ENCODE data around the gene IVL.

IVL gene

DNA sequence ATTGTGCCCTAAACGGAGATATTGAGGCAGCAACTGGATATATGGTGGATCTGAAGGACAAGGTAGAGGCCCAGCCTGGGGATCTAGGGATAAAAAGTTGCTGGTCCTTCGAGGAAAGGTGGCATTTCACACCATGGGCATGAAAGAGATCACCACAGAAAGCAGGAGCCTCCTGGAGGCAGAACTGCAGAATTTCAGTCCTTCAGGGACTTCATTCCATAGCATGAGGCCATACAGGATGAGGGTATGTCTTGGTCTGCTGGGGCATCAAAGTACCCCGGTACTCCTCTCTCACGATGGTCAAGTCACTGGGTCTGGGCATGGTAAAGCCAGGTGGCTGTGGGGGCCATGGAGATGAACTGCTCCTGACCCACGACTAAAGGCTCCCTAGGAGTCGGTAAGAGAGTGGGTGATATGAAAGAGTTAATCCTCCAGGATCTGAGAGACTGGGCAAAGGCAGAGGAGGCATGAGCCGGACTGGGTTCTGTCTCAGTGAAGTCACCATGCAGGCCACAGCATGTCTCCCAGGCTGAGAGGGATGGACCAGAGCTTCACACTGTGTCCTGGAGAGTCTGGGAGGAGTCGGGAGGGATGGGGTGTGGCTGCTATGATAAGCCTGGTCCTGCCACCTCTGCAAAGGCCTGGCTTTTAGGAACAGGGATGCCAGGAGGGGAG lies 32.8 kb downstream of the IVL start:
- no peaks in the 10 kb centered on the region for H3K4me1 Mint-ChIP-seq (ENCODE audit: low read depth in 2 of 2)
- H3K27ac Mint-ChIP-seq, result no peak overlapping the region
- ATAC-seq (replicated peaks) (no peak), DNase-seq (no peak)
- no peak overlapping the region for H3K4me3 Mint-ChIP-seq
- peaks cover 0 to 1% of the 10 kb centered on the region in 2 donors for H3K9me3 Mint-ChIP-seq
- no peaks in the 10 kb centered on the region for H3K36me3 Mint-ChIP-seq (ENCODE audit: insufficient read depth)
- peaks cover 10 to 17% of the 10 kb centered on the region in 2 donors for H3K27me3 Mint-ChIP-seq

DNA sequence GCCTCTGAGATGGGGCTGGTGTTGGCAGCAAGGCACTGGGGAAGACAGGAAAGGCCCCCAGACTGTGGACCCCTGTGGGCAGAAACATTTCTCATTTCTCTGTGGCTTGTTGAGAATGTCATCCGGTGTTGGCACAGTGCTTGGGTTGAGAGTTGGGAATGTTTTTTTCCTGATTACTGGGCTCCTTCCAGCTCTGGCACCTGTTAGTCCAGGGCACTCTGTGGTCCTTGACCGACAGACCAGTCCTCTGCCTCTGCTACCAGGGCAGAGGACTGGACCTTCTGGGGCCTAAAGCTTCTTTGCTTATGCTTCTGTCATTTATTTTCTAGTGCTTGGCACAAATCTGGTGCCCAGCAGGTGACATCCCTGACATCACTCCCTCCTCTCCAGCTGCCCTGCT lies 33.8 kb downstream of the IVL start:
- H3K4me3 Mint-ChIP-seq, result no peak overlapping the region
- no peaks in the 10 kb centered on the region for H3K36me3 Mint-ChIP-seq (ENCODE audit: insufficient read depth)
- peaks cover 20 to 25% of the 10 kb centered on the region in 2 donors for H3K27me3 Mint-ChIP-seq
- no peak overlapping the region for H3K27ac Mint-ChIP-seq
- no peaks in the 10 kb centered on the region for H3K9me3 Mint-ChIP-seq
- DNase-seq, result no peak
- no peak for ATAC-seq (replicated peaks)
- H3K4me1 Mint-ChIP-seq (ENCODE audit: low read depth in 2 of 2), result no peaks in the 10 kb centered on the region

- H3K36me3 Mint-ChIP-seq (ENCODE audit: insufficient read depth), result no peaks in the 10 kb centered on the region
- H3K4me3 Mint-ChIP-seq, result no peak overlapping the region
- DNase-seq (no peak), ATAC-seq (replicated peaks) (no peak)
- peaks cover 29 to 34% of the 10 kb centered on the region in 2 donors for H3K27me3 Mint-ChIP-seq
- no peak overlapping the region for H3K27ac Mint-ChIP-seq
- no peaks in the 10 kb centered on the region for H3K9me3 Mint-ChIP-seq
- H3K4me1 Mint-ChIP-seq (ENCODE audit: low read depth in 2 of 2), result no peaks in the 10 kb centered on the region
Measured at GRCh38 chr1:152946248-152946647, 37.9 kb downstream of the IVL start.

DNA sequence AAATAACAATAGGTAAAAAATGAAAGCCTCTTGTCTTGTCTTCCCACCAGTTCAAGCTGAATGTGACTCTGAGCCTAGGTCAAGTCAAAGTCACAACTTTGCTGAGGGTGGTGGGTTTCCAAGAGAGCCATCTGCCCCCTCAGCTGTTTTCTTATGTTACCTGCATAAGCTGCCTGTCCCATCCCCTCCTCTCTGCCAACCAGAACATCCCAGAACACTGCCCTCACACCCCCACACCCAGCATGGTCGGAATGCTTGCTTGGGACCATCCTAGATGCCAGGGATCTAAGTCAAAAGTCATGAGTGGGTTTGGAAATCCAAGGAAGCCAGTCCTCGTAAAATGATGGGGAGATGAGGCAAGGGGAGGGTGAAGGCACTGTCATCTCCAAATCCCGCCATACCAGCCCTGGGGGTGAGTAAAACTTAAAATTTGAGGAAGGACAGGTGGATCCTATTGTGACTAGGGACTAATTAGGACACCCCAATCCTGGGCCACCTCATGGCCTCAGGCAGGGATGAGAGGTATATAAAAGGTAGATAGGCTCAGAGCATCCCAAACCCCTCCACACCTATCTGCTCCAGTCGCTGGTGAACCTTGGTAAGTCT lies 38.4 kb downstream of the IVL start, which contains the start of gene SPRR5:
Gene SPRR5, plus strand, starts transcription at position 556 of the 606 bp plus-strand sequence. CDS start 1,349 bp downstream, outside the sequence.
- H3K27me3 Mint-ChIP-seq, result peaks cover 29 to 36% of the 10 kb centered on the region in 2 donors
- DNase-seq (no peak), ATAC-seq (replicated peaks) (no peak)
- H3K27ac Mint-ChIP-seq, result no peak within 1 kb of the TSS
- no peak within 1 kb of the TSS for H3K4me3 Mint-ChIP-seq
- no peaks in the 10 kb centered on the region for H3K4me1 Mint-ChIP-seq (ENCODE audit: low read depth in 2 of 2)
- H3K9me3 Mint-ChIP-seq, result no peaks in the 10 kb centered on the region
- no peaks in the 10 kb centered on the region for H3K36me3 Mint-ChIP-seq (ENCODE audit: insufficient read depth)

DNA sequence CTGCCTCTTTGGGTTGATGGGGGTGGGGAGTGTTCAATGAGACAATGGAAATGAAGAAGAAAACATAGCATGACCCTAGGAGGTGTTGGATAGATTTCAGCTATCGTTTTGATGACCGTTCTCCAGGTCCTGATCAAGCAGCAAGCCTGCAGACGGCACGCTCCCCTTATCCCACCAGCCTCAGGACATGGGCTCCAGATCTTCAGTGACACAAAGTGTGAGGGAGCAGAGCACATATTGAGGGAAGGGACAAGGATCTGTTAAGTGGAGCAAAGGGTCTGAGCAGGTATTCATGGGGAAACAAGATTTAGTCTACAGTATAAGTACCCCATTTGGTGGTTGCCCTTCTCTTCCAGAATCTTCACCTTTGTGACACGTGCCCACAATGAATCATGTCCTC lies 43.4 kb downstream of the IVL start:
- Mint-ChIP-seq H3K4me3 (no peak overlapping the region), H3K4me1 (ENCODE audit: low read depth in 2 of 2) (no peaks in the 10 kb centered on the region)
- no peak for ATAC-seq (replicated peaks)

GRCh38 chr1:152953761-152954160 lies 45.4 kb downstream of the IVL start:
- H3K36me3 Mint-ChIP-seq (ENCODE audit: insufficient read depth), result no peaks in the 10 kb centered on the region
- peaks cover 38 to 43% of the 10 kb centered on the region in 2 donors for H3K27me3 Mint-ChIP-seq
- no peaks in the 10 kb centered on the region for H3K9me3 Mint-ChIP-seq
- no peak overlapping the region for H3K27ac Mint-ChIP-seq
- H3K4me1 Mint-ChIP-seq (ENCODE audit: low read depth in 2 of 2), result peaks cover 0 to under 1% of the 10 kb centered on the region in 2 donors
- ATAC-seq (replicated peaks) (no peak), DNase-seq (no peak)
- H3K4me3 Mint-ChIP-seq, result no peak overlapping the region

More for the DNA sequence above, 43.4 kb downstream of the IVL start:
- Mint-ChIP-seq H3K9me3 (no peaks in the 10 kb centered on the region), H3K27ac (no peak overlapping the region), H3K36me3 (ENCODE audit: insufficient read depth) (no peaks in the 10 kb centered on the region), H3K27me3 (peaks cover 42 to 51% of the 10 kb centered on the region in 2 donors)
- DNase-seq, result no peak

DNA sequence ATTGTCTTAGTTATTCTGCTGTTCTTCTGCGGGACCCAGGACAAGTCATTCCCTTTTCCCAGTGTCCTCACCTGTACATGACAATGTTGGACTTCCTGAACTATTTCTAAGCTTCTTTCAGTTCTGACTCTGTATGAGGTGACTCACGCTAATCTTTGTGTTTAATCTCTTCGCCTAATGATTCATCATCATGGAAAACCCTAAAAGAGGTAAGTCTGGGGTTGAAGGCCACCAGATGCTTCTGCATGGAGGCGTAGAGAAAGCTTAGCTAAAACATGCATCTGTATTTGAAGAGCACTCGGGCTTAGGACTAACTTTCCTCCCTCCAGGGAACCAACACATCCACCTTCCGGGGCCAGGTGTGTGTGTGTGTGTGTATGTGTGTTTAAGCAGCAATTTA lies 46.1 kb downstream of the IVL start:
- ATAC-seq (replicated peaks), result no peak
- DNase-seq, result no peak
- no peaks in the 10 kb centered on the region for H3K9me3 Mint-ChIP-seq

GRCh38 chr1:152957561-152957960 lies 49.2 kb downstream of the IVL start:
- peaks cover 0 to 2% of the 10 kb centered on the region in 2 donors for H3K4me1 Mint-ChIP-seq (ENCODE audit: low read depth in 2 of 2)
- H3K4me3 Mint-ChIP-seq, result no peak overlapping the region
- H3K27me3 Mint-ChIP-seq, result peaks cover 23 to 45% of the 10 kb centered on the region in 2 donors
- ATAC-seq (replicated peaks) (no peak), DNase-seq (no peak)
- no peaks in the 10 kb centered on the region for H3K36me3 Mint-ChIP-seq (ENCODE audit: insufficient read depth)
- no peak overlapping the region for H3K27ac Mint-ChIP-seq
- H3K9me3 Mint-ChIP-seq, result no peaks in the 10 kb centered on the region

More for the DNA sequence above, 46.1 kb downstream of the IVL start:
- H3K27ac Mint-ChIP-seq, result no peak overlapping the region
- no peak overlapping the region for H3K4me3 Mint-ChIP-seq
- H3K27me3 Mint-ChIP-seq, result peaks cover 37 to 43% of the 10 kb centered on the region in 2 donors
- peaks cover 0 to 2% of the 10 kb centered on the region in 2 donors for H3K4me1 Mint-ChIP-seq (ENCODE audit: low read depth in 2 of 2)
- H3K36me3 Mint-ChIP-seq (ENCODE audit: insufficient read depth), result no peaks in the 10 kb centered on the region

GRCh38 chr1:152959273-152959672 lies 50.9 kb downstream of the IVL start:
- DNase-seq, result no peak
- peaks cover 9 to 29% of the 10 kb centered on the region in 2 donors for H3K27me3 Mint-ChIP-seq
- H3K4me1 Mint-ChIP-seq (ENCODE audit: low read depth in 2 of 2), result peaks cover 0 to 2% of the 10 kb centered on the region in 2 donors
- H3K9me3 Mint-ChIP-seq, result no peaks in the 10 kb centered on the region
- no peaks in the 10 kb centered on the region for H3K36me3 Mint-ChIP-seq (ENCODE audit: insufficient read depth)
- H3K27ac Mint-ChIP-seq, result no peak overlapping the region
- no peak overlapping the region for H3K4me3 Mint-ChIP-seq
- no peak for ATAC-seq (replicated peaks)

DNA sequence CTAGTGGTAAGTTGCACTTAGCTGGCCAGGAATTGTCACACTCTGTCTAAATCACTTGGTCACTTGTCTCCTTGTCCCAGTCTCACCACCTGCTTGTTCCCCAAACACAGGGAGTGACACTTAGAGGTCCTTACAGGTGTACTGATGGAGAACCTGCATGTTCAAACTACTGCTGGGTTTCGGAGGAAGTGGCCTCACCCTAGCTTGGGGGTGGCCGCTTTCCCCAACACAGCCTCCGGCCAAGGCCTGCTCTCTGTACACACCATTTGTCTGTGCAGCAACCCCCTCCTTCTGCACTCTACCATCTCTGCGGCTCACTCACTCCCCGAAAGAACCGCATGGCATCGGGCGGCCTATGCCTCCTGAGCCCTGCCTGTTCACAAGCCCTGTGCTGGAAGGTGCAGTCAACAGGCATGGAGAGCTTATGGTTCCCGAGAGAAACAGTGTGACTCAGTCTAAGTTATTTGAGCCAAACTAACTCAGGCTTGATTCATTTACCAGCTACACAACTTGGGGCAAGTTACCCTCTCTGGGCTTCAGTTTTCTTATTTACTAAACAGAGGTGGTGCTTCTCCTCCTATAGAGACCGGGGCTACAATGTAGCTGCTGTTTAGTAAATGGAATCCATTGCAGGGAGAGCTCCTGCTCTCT lies 51.6 kb downstream of the IVL start:
- H3K36me3 Mint-ChIP-seq (ENCODE audit: insufficient read depth), result no peaks in the 10 kb centered on the region
- peaks cover 0 to 2% of the 10 kb centered on the region in 2 donors for H3K4me1 Mint-ChIP-seq (ENCODE audit: low read depth in 2 of 2)
- no peak for DNase-seq
- peaks cover 5 to 30% of the 10 kb centered on the region in 2 donors for H3K27me3 Mint-ChIP-seq
- no peak overlapping the region for H3K4me3 Mint-ChIP-seq
- ATAC-seq (replicated peaks), result no peak
- no peak overlapping the region for H3K27ac Mint-ChIP-seq
- H3K9me3 Mint-ChIP-seq, result no peaks in the 10 kb centered on the region

DNA sequence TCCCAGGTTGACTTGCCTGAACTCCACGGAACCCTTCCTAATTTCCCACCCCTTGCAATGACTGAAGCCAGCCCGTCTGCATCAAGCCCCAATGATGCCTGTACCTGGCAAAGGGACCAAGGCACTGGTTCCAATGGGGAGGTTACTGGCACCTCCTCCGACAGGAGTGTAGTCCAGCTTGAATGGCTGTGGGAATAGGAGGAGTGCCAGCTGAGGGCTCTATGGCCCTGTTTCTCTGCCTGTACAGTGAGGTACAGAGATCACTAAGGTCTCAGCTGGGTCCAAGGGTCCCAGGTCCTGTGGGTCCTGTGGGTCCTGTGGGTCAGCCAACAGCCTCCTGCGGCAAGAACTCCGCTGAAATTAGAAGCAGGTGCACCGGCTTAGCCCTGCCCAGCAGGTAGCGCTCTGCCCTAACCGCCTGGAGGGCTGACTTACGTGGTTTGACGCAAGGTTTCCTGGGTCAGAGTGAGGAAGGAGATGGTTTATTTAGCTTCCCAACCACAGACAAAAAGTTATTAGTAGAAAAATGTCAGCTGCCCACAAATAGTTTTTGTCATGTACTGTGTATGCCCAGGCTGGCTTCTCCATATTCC lies 52.2 kb downstream of the IVL start:
- Mint-ChIP-seq H3K9me3 (no peaks in the 10 kb centered on the region), H3K4me1 (ENCODE audit: low read depth in 2 of 2) (peaks cover 0 to 2% of the 10 kb centered on the region in 2 donors), H3K36me3 (ENCODE audit: insufficient read depth) (no peaks in the 10 kb centered on the region), H3K27ac (no peak overlapping the region), H3K27me3 (peaks cover 5 to 36% of the 10 kb centered on the region in 2 donors), H3K4me3 (no peak overlapping the region)
- DNase-seq (no peak), ATAC-seq (replicated peaks) (no peak)
